ENCODE measurements around the gene PDGFRB. TPM values are rescaled to one million over a fixed set of nuclear protein-coding genes. Genes with fewer than 3 reads are reported as not detected.

Gene PDGFRB
- total and polyA plus RNA-seq, 2 of the 8 experiments (the other 6 are each of a cell fraction or from before 2014, with no cell fraction given): 4.2 to 13.7 TPM

DNA sequence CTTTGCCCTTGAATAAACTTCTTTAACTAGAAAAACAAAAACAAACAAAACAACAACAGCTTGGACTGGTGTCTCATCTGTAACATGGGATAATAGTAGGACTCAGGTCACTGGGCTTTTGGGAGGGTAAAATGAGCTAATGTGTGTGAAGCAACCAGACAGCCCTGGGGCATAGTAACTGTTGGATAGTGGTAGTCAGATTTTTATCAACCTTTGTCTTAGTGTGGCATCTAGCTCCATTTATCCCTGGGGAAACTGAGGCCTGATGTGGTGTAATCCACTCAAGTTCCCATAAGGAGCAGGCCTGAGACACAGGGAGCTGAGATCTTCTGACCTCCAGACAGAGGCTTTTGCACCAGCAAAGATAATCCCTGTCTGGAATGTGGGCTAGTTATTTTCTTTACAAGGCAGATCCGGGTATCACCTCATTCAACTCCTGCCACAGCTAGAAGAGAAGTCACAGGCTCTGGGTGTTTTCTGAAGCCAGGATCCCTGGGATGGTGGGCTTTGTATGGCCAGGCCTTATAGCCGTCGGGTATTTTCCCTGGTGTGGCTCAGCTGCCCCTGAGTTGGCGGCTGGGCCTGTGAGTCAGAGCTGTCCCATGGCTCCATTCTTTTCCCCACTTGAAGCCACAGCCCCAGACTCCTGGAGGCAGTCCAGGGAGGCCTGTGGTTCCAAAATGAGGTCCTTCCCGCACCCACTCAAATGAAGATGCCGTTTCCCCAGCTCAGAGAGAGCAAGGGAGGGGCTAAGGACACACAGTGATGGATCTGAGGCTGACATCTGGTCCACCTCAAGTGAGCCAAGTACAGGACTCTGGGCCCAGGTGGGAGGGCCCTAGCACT, 43.2 kb downstream of the PDGFRB start (continued):
- TF ChIP-seq SP4 (IDR thresholded peaks at IDR 0.05; ENCODE audit: low read length) (no peak), TEAD4 (IDR thresholded peaks at IDR 0.05; ENCODE audit: low read depth, low read length) (no peak)
- TF ChIP-seq, protein P1, sequence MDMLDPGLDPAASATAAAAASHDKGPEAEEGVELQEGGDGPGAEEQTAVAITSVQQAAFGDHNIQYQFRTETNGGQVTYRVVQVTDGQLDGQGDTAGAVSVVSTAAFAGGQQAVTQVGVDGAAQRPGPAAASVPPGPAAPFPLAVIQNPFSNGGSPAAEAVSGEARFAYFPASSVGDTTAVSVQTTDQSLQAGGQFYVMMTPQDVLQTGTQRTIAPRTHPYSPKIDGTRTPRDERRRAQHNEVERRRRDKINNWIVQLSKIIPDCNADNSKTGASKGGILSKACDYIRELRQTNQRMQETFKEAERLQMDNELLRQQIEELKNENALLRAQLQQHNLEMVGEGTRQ (IDR thresholded peaks at IDR 0.05; ENCODE audit: low read length): no peak

Measured in H1 (cell line).